ENCODE data around the gene LMX1B. TPM values are rescaled to one million over a fixed set of nuclear protein-coding genes. Genes with fewer than 3 reads are reported as not detected.

Gene LMX1B
- total RNA-seq, 2 experiments from 2014 or later: not detected

DNA sequence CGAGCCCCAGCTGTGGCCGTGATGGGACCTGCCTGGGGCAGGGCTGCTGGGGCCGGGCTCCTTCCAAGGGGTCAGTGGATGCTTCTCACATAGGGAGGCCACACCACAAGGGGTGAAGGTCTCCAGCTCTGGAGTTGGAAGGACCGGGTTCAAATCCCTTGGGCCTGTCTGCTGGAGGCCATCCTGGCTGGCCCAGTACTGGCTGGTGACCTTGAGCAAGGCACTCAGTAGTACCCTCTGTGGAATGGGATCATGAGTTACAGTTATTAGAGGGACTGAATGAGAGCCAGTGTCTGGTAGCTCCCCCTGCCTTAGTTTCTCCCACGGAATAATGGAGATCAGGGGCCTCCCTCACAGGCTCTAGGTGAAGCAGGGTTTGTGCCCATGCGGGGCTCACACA, 58.3 kb downstream of the LMX1B start:
- H3K27me3 Mint-ChIP-seq (ENCODE audit: low read depth): peaks cover 29% of the 10 kb centered on the region
- CTCF ChIA-PET: no interaction called here
- no peak overlapping the region for H3K27ac Mint-ChIP-seq
- no peaks in the 10 kb centered on the region for H3K9me3 Mint-ChIP-seq (ENCODE audit: insufficient read depth)
- H3K4me1 Mint-ChIP-seq (ENCODE audit: low read depth): no peaks in the 10 kb centered on the region
- ATAC-seq (no peak), DNase-seq (no peak)
- POLR2A ChIA-PET: no interaction called here
- H3K4me3 Mint-ChIP-seq: no peak overlapping the region
- H3K36me3 Mint-ChIP-seq (ENCODE audit: low read depth): no peaks in the 10 kb centered on the region

DNA sequence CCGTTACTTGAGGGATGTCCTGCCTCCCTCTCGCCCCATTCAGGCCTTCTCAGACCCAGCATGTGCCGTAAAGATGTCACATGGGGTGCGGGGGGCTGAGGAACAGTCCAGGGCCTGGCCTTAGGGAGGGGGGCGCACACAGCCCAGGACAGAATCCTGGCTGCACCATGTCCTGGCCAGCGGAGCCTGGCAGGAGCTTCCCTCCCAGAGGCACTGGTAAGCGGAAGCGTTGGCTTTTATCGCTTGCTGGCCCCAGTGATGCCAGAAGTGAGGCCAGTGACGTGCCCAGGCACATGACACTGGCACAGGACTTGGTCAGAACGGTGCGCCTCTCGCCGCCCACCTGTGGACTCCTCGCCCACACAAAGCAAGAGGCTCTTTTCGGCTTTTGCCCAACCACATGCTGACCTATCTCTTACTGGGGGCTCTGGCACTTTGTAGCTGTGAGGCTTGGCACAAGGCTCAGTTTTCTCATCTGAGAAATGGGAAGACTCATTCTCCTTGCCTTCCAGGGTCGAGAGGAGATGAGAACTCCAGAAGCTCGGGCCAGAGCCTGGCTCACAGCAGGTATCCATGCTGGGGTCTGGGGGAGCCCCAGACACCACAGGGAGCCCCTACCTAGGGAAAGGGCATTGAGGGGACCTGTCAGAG, 59.0 kb downstream of the LMX1B start:
- ChIA-PET POLR2A (no interaction called here), CTCF (no interaction called here)
- H3K4me1 Mint-ChIP-seq (ENCODE audit: low read depth): peaks cover 2% of the 10 kb centered on the region
- H3K36me3 Mint-ChIP-seq (ENCODE audit: low read depth): no peaks in the 10 kb centered on the region
- H3K4me3 Mint-ChIP-seq: no peak overlapping the region
- peaks cover 37% of the 10 kb centered on the region for H3K27me3 Mint-ChIP-seq (ENCODE audit: low read depth)
- ATAC-seq (no peak), DNase-seq (no peak)
- H3K27ac Mint-ChIP-seq: no peak overlapping the region
- no peaks in the 10 kb centered on the region for H3K9me3 Mint-ChIP-seq (ENCODE audit: insufficient read depth)

DNA sequence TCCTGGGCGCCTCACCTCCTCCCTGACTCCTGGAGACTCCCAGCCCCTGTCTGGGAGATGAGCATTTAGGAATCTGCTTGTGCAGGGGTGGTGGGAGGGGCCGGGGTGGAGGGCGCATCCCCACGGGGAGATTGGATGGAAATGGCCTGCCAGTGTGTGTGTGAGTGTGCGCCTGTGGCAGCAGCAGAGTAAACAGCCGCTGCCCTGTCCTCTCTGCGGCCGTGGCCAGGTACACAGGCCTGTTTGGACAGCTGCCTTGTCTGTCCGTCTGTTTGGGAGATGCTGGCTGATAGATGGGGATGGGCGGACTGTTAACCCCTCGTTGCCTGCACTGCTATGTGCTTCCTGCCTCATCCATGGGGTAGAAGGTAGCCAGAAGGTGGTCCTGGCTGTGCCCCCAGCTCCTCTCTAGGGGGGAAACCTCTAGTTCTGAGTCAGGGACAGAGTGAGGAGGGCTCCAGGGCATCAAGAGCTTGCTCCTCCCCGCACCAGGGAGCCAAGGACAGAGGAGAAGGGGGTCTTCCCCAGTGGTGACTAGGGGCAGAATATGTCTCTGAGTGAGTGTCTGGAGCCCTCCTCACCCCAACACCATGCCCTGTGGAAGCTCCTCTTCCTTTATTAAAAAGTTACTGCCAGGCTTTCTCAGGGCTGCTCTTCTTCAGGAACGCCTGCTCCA, 60.1 kb downstream of the LMX1B start:
- no peaks in the 10 kb centered on the region for H3K9me3 Mint-ChIP-seq (ENCODE audit: insufficient read depth)
- peaks cover 2% of the 10 kb centered on the region for H3K4me1 Mint-ChIP-seq (ENCODE audit: low read depth)
- ChIA-PET POLR2A (no interaction called here), CTCF (no interaction called here)
- no peak overlapping the region for H3K27ac Mint-ChIP-seq
- H3K4me3 Mint-ChIP-seq: no peak overlapping the region
- H3K27me3 Mint-ChIP-seq (ENCODE audit: low read depth): peaks cover 43% of the 10 kb centered on the region
- no peak for DNase-seq
- ATAC-seq: no peak
- no peaks in the 10 kb centered on the region for H3K36me3 Mint-ChIP-seq (ENCODE audit: low read depth)

DNA sequence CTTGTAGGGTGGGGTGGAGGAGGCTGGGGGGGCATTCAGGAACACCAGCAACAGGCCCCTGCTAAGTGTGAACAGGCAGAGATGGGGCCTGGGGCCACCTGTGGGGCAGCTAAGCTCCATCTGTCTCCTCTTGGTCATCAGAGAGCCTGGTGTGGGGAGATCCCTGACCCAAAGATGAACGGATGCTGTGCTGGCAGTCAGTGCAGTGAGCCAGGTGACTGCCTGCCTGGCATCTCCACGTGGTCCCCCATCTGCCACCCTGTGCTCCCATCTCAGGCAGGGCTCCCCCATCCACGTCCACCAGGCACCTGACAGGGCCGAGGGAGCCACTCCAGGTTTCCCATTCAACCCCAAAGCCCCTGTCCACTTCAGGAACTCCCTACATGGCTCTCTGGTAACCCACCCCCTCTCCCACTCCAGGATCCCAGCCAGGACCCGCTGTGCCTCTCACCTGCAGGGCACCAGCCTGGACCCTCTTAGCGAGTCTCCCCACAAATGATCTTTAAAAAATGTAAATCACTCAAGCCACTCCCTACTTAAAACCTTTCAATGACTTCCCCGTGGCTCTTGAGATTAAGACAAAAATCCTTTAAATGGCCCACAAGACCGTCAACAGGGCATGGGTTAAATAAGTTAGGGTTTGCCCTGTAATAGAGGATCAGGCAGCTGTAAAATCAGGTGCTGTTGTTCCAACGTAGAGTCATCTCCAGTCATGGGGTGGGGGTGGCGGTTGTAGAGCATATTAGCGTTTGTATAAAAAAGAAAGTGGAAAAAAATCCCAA, 60.8 kb downstream of the LMX1B start:
- CTCF ChIA-PET: no interaction called here
- no peaks in the 10 kb centered on the region for H3K36me3 Mint-ChIP-seq (ENCODE audit: low read depth)

DNA sequence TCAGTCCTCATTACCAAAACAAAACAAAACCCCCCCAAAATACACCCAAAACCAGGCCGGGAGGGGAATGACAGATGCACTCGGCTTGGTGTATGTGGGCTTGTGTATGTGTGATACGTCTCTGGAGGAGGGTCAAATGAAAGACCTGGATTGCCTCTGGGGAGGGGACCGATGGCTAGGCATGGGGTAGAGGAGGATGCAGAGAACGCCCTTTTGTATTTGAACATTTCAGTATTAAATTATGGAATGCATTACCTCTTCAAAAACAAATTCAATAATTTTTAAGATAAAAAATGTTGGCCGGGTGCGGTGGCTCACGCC, 61.4 kb downstream of the LMX1B start:
- Mint-ChIP-seq H3K27ac (no peak overlapping the region), H3K9me3 (ENCODE audit: insufficient read depth) (no peaks in the 10 kb centered on the region), H3K27me3 (ENCODE audit: low read depth) (peaks cover 51% of the 10 kb centered on the region), H3K4me1 (ENCODE audit: low read depth) (peaks cover 2% of the 10 kb centered on the region), H3K4me3 (no peak overlapping the region), H3K36me3 (ENCODE audit: low read depth) (no peaks in the 10 kb centered on the region)
- CTCF ChIA-PET: no interaction called here
- DNase-seq: no peak
- POLR2A ChIA-PET: no interaction called here
- ATAC-seq: no peak

More for the DNA sequence above, 60.8 kb downstream of the LMX1B start:
- H3K27me3 Mint-ChIP-seq (ENCODE audit: low read depth): peaks cover 50% of the 10 kb centered on the region
- no peaks in the 10 kb centered on the region for H3K9me3 Mint-ChIP-seq (ENCODE audit: insufficient read depth)
- ATAC-seq (no peak), DNase-seq (no peak)
- H3K4me3 Mint-ChIP-seq: no peak overlapping the region
- H3K27ac Mint-ChIP-seq: no peak overlapping the region
- H3K4me1 Mint-ChIP-seq (ENCODE audit: low read depth): peaks cover 2% of the 10 kb centered on the region
- POLR2A ChIA-PET: no interaction called here

DNA sequence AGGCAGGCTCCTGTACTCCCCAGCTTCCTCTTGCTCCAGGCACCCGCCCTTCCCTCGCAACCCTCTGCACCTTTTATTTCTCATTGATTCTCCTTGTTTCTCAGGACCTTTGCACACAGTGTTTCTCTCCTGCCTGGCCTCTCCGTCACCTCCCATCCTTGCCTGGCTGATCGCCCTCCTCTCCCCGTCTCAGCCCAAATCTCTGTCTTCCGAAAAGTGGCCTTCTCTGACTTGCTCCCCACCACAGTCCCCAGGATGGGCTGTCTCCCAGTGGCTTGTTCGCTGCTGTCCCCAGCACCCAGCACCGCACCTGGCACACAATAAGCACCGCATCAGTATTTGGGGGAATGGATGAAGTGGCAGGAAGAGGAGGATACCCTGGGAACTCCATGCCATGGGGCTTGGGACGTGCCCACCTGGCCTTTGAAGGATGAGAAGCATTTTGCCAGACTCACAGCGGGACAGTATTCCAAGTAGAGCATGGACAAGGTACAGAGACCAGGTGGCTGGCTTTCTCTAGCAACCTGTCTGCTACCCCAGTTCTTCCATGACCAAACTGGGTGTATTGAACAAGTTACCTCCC, 62.5 kb downstream of the LMX1B start:
- DNase-seq (no peak), ATAC-seq (no peak)
- Mint-ChIP-seq H3K9me3 (ENCODE audit: insufficient read depth) (no peaks in the 10 kb centered on the region), H3K27me3 (ENCODE audit: low read depth) (peaks cover 60% of the 10 kb centered on the region), H3K4me3 (no peak overlapping the region), H3K36me3 (ENCODE audit: low read depth) (no peaks in the 10 kb centered on the region), H3K4me1 (ENCODE audit: low read depth) (peaks cover 2% of the 10 kb centered on the region), H3K27ac (no peak overlapping the region)
- ChIA-PET CTCF (interaction anchor here (1.7 kb wide), 1 partner anchor 27 kb away, joined by 5 read pairs; no protein-coding TSS in a partner anchor), POLR2A (no interaction called here)

DNA sequence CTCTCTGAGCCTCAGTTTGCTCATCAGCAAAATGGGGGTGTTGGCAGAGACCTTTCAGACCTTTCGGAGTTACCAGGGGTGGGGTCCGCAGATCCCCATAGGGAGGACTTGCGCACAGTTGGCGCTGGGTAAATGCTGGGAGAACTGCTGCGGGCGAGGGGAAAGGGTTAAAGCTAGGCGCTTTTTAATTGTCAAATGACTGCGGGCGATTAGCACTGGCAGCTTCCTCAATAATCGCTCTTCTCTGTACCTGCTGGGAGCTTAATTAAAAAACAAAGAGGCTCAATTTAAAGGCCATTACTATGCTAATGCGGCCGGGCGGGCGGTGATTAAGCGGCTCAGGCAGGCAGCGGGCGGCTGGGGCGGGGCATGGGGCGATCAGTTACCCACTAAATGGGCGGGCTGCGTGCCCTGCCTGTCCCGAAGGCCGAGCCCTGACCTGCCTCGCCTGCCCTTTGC, 63.0 kb downstream of the LMX1B start:
- Mint-ChIP-seq H3K4me3 (no peak overlapping the region), H3K27me3 (ENCODE audit: low read depth) (peaks cover 63% of the 10 kb centered on the region), H3K36me3 (ENCODE audit: low read depth) (no peaks in the 10 kb centered on the region), H3K27ac (no peak overlapping the region), H3K4me1 (ENCODE audit: low read depth) (peaks cover 2% of the 10 kb centered on the region), H3K9me3 (ENCODE audit: insufficient read depth) (no peaks in the 10 kb centered on the region)
- DNase-seq (no peak), ATAC-seq (no peak)
- ChIA-PET CTCF (interaction anchor here (1.7 kb wide), 1 partner anchor 26 kb away, joined by 5 read pairs; no protein-coding TSS in a partner anchor), POLR2A (no interaction called here)

DNA sequence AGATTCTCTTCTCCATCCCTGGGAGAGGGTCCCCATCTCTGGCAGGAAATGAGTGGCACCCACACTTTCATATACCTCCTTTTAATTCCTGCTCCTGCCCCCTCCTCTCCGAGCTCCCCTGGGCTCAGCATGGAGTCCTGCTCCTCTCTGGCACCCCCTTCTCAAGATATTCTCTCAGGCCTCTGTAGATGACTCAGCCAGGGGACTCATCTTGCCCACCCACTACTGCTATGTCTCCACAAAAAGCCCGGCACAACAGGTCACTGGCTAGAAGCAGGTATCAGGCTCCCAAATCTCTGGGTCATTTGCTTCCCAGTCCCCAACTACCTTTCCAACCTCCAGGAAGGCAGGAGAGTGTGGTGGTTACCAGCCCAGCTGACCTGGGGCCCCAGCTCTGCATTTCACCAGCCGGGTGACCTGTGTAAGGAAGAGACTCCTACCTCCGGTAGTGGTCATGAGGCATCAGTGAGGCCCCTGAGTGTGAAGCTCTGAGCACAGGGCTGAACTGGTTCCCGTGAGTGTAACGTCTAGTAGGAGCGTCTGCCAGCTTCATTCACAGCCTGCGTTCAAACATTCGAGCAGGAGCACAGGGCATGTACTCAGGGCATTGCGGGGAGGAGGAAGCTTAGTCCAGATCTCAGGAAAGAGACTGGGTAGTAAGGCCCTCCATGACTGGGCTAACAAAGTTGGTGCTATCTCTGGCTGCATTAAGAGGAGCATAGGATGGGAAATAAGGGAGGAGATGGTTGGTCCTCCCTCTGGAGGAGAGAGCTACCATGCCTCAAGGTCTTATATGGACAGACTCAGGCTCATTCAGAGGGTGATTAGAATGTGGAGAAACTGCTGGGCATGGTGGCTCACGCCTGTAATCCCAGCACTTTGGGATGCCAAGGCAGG, 63.7 kb downstream of the LMX1B start:
- peaks cover 2% of the 10 kb centered on the region for H3K4me1 Mint-ChIP-seq (ENCODE audit: low read depth)
- H3K9me3 Mint-ChIP-seq (ENCODE audit: insufficient read depth): no peaks in the 10 kb centered on the region
- ChIA-PET POLR2A (no interaction called here), CTCF (interaction anchor here (1.7 to 2.7 kb wide), 3 partner anchors 13 to 30 kb away, joined by 4 to 27 read pairs (median 5); no protein-coding TSS in a partner anchor)
- peaks cover 70% of the 10 kb centered on the region for H3K27me3 Mint-ChIP-seq (ENCODE audit: low read depth)
- H3K4me3 Mint-ChIP-seq: no peak overlapping the region
- DNase-seq (no peak), ATAC-seq (no peak)
- no peaks in the 10 kb centered on the region for H3K36me3 Mint-ChIP-seq (ENCODE audit: low read depth)
- H3K27ac Mint-ChIP-seq: no peak overlapping the region

DNA sequence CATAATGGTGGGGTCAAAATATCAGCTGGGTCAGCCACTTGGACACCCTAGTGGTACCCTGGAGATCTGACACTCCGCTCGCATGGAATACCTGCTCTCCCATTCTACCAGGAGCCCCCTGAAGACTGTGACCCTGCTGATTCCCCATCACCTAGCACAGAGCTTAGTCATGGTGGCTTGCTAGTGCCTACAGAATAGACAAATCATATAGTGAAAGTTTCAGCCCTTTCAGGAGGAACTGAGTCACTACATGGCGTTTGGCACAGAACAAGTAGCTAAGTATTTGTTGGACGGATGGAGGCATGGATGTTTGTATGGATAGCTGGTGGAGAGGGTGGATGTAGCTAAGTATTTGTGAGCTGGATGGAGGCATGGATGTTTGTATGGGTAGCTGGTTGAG, 65.3 kb downstream of the LMX1B start:
- ChIA-PET CTCF (interaction anchor here (1.2 to 2.7 kb wide), 3 partner anchors 11 to 103 kb away, joined by 3 to 27 read pairs (median 4); no protein-coding TSS in a partner anchor), POLR2A (no interaction called here)
- no peak for DNase-seq
- H3K36me3 Mint-ChIP-seq (ENCODE audit: low read depth): no peaks in the 10 kb centered on the region
- no peaks in the 10 kb centered on the region for H3K9me3 Mint-ChIP-seq (ENCODE audit: insufficient read depth)
- no peak overlapping the region for H3K27ac Mint-ChIP-seq
- H3K4me1 Mint-ChIP-seq (ENCODE audit: low read depth): peaks cover 2% of the 10 kb centered on the region
- ATAC-seq: no peak
- peaks cover 70% of the 10 kb centered on the region for H3K27me3 Mint-ChIP-seq (ENCODE audit: low read depth)
- no peak overlapping the region for H3K4me3 Mint-ChIP-seq

DNA sequence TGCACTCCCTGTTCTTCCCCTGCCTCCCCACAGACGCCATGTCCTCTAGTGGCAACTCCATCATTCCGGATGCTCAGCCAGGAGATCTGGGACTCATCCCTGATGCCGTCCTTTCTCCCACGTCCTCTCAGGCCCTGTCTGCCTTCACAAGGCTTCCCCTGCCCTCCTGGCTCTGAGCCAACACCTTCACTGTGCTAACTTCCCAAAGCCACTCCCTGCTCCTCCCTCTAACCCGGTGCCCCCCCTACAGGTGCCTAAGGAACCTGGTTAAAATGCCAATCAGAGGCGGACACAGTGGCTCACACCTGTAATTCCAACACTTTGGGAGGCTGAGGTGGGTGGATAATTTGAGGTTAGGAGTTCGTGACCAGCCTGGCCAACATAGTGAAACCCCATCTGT, 67.6 kb downstream of the LMX1B start:
- ChIA-PET CTCF (interaction anchor here (1.7 kb wide), 1 partner anchor 25 kb away, joined by 5 read pairs; no protein-coding TSS in a partner anchor), POLR2A (no interaction called here)
- H3K36me3 Mint-ChIP-seq (ENCODE audit: low read depth): no peaks in the 10 kb centered on the region
- H3K4me3 Mint-ChIP-seq: no peak overlapping the region
- H3K27me3 Mint-ChIP-seq (ENCODE audit: low read depth): peaks cover 74% of the 10 kb centered on the region
- DNase-seq (no peak), ATAC-seq (no peak)
- H3K9me3 Mint-ChIP-seq (ENCODE audit: insufficient read depth): no peaks in the 10 kb centered on the region
- H3K27ac Mint-ChIP-seq: no peak overlapping the region
- peaks cover 2% of the 10 kb centered on the region for H3K4me1 Mint-ChIP-seq (ENCODE audit: low read depth)

DNA sequence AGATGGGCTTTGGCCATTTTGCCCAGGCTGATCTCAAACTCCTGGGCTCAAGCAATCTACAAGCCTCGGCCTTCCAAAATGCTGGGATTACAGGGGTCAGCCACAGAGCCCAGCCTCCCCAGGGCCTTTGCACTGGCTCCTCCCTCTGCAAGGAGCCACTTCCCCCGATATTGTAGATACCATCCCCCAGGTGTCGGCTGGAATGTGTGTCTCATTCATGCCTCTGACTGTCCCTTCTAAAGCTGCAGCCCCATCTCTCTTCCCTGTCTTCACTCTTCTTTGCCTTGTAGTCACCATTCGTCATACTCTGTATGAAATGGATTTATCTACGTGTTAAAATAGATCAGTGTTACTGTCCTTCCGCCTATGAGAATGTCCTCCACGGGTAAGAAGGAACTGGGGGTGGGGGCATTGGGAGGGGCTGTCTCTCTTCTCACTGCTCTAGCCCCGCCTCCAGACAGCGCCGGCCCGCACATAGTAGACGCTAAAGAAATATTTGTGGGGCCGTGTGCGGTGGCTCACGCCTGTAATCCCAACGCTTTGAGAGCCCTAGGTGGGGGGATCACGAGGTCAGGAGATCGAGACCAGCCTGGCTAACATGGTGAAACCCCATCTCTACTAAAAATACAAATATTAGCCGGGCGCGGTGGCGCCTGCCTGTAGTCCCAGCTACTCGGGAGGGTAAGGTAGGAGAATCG, 68.5 kb downstream of the LMX1B start:
- ATAC-seq (no peak), DNase-seq (no peak)
- H3K36me3 Mint-ChIP-seq (ENCODE audit: low read depth): no peaks in the 10 kb centered on the region
- CTCF ChIA-PET: no interaction called here
- POLR2A ChIA-PET: no interaction called here
- H3K9me3 Mint-ChIP-seq (ENCODE audit: insufficient read depth): no peaks in the 10 kb centered on the region
- H3K4me3 Mint-ChIP-seq: no peak overlapping the region
- no peak overlapping the region for H3K27ac Mint-ChIP-seq
- no peaks in the 10 kb centered on the region for H3K4me1 Mint-ChIP-seq (ENCODE audit: low read depth)
- peaks cover 71% of the 10 kb centered on the region for H3K27me3 Mint-ChIP-seq (ENCODE audit: low read depth)

Data from activated CD8-positive, alpha-beta T cell treated with anti-CD3 and anti-CD28 coated beads, Interleukin-2, amount 10 ng/mL, durations not matched to agents 7 days and 5 days (primary cell).